Kidney glomerular epithelial cell (primary cell): ENCODE results near the gene IL17REL.

Source experiments
- DNase-seq: peaks from one replicate; lab custom pipeline; 2025; lab: John Stamatoyannopoulos, UW

IL17REL gene

GRCh38 chr22:50022171-50022819 is 9.7 kb upstream of the IL17REL start:
- DNase-seq: no peak

DNA sequence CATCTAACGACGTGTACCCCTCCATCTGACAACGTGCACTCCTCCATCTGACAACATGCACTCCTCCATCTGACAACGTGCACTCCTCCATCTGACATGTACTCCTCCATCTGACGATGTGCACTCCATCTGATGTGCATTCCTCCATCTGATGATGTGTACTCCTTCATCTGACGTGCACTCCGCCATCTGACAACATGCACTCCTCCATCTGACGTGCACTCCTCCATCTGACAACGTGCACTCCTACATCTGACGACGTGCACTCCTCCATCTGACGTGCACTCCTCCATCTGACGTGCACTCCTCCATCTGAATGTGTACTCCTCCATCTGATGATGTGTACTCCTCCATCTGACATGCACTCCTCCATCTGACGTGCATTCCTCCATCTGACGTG is 8.0 kb upstream of the IL17REL start:
- DNase-seq: no peak

- no peak for DNase-seq
These were observed 6.8 kb upstream of the IL17REL start for GRCh38 chr22:50019316-50019715.

DNA sequence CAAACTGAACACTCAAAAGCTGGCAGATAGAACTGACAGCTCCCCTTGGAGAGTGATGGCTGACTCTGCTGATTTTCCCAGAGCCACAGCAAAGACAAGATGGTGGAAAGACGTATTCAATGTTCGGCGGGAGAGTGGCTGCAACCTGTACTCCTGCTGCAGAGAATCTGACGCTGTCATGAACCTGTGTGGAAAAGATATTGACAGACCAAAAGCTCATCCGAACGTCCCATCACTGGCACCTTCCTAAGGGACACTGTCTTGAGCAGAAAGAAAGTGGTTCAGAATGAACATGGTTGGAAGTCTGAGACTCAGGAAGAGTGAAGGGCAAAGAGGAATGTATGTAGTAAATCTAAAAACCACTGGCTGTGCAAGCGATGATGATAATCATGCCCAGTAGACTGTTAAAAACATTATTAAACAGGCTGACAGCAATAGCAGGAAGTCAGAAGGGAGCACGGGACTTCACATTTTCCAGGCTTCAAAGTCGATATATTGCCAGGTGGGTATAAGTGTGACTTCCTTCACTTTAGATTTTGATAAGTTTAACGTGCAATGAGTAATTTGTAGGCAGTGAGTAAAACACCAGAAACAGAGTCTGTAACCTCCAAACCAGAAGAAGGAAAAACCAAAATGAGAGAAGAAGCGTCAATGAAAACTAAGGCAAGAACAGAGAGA is 6.2 kb upstream of the IL17REL start:
- DNase-seq: no peak

- DNase-seq: no peak
These were observed 5.2 kb upstream of the IL17REL start for GRCh38 chr22:50017701-50018224.

DNA sequence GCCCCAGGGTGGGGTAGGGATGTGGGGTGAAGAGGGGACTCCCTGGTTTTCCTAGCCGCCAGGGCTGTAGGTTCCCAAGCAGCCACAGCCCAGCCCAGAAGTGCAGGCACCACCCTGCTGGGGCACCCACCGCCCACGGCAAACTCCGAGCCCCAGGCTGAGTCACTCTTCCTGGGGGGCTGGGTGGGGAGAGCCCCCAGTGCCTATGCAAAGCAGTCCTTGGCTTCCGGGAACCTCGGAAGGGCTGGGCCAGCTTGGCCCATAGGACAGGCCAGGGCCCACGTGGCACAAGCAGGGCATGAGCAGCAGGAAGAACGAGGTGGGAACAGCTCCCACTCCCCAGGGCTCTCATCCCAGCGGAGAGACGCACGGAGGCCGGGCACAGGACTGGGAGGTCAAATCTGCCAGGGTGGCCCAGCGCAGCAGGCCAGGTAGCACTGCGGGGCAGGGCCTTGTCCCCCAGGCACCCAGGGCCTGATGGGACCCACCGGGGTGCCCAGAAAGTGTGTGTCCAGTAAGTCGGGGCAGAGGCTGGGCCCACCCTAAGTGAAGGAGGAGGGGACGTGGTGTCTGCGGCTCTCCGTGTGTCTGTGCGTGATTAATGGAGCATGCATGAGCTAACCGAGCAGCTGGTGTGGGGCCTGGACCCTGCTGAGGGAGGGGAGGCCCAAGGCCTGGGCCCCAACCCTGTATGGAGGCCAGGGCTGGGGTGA is 4.6 kb upstream of the IL17REL start:
- no peak for DNase-seq

DNA sequence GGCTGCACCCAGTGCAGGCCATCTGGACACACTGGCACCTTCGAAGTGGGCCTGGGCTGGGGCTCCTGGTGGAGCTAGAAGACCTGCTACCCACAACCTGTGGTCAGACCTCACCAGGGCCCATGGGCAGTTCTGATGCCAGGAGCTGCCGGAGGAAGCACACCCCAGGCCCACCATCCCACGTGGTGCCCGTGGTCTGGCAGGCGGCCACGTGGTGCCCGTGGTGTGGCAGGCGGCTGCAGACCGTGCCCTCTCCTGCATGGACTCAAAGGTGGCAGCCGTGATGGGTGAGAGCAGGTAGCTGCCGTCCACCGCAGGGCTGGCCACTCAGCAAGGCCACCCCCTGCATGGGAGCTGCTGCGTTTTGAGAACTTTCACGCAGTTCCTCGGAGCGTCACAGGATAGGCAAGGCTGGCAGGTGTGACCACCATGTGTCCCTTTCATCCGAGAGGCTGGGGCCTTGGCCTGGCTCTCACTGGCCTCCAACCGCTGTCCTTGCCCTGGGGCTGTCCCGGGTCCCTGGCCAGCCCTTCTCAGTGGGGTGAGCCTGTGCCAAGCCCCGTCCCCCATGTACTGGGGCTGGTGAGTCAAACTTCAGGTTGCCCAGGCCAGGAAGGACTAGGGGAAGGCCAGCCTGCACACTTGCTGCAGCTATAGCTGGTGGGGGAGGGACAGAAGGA is 3.9 kb upstream of the IL17REL start:
- no peak for DNase-seq

DNA sequence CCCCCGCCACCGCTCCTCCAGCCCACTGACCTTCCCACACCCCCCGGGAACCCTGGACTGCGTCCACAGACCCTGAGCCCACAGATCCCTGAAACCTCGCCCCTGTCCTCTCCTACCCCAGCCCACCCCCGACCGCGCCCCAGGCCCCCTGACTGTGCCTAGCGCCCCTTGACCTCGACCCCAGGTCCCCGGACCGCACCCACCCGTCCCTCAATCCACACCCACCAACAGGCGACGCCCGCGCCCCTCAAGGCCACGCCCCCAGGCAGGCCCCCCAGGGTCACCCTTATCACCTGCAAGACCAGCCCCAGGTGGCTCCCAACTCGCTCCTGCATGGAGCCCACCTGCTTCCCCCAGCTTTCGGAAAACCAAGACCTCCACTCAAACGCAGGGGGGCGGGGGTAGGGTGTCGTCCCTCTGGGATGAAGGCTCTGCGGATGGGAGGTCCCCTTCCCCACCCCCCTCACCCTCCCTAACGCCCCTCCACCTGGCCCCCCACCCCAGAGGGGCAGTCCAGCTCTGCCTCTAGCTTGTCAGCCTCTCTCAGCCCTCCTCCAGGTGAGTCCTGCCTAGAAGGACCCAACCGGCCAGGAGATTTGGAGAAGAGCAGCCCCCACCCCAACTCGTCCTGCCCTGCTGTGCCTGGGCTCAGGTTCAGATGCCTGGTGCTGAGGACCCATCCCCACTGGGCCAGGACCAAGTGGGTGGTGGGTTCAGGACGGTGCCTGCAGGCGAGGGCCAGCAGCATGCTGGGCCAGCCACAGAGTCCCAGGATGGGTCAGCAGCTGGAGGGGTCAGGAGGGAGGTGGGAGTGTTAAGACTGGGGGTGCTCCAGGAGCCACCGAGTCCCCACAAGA is 3.1 kb upstream of the IL17REL start:
- DNase-seq: no peak

DNA sequence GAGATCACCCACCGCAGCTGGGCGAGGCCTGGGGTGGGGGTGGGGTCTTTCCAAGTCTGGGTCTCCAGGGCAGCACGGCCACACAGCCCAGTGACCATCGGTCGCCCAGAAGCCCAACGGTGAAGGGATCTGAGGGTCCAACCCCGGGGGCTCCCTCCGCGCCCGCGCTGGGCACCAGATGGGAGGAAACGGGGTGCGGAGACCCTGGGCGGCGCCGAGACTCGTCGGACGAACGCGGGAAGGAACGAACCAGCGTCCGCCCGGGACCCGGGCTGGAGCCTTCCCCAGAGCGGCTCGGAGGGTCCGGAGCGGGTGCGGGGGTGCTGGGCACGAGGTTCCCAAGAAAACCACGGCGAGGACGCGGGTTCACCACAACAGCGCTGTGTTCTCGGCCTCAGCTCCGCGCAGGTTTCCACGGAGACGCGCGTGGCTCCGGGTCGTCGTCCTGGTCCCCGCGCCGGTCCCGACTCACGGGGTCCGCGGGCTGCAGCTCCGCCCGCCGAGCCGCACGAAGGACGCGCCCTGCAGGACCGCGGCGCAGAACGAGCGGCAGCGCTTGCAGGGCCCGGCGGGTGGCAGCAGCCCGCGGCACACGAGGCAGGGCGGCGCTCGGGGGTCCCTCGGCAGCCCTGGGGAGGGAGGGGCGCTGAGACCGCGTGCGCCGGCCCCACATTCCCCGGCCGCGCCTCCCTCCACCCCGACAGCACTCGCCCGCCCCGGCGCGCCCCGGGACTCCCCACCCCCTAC is 2.3 kb upstream of the IL17REL start:
- no peak for DNase-seq

DNA sequence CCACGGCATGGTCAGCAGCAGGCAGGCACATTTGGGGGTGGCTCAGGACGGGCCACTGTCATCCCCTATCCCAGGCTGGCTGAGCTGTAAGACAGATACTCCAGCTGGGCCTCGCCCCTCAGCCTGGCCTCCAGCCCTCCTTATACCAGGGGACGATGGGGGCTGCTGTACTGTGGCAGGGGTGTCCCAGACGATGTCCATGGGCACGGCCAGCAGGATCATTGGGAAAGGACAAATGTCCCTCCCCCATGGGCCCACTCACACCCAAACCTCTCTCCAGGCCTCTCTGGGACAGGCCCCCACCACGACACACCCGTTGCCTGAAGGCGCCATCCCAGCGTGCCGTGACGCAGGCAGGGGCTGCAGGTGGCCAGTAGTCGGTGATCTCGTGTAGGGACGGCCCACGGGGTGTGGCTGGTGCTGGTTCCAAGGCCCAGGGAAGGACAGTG is 1.5 kb upstream of the IL17REL start:
- no peak for DNase-seq

DNA sequence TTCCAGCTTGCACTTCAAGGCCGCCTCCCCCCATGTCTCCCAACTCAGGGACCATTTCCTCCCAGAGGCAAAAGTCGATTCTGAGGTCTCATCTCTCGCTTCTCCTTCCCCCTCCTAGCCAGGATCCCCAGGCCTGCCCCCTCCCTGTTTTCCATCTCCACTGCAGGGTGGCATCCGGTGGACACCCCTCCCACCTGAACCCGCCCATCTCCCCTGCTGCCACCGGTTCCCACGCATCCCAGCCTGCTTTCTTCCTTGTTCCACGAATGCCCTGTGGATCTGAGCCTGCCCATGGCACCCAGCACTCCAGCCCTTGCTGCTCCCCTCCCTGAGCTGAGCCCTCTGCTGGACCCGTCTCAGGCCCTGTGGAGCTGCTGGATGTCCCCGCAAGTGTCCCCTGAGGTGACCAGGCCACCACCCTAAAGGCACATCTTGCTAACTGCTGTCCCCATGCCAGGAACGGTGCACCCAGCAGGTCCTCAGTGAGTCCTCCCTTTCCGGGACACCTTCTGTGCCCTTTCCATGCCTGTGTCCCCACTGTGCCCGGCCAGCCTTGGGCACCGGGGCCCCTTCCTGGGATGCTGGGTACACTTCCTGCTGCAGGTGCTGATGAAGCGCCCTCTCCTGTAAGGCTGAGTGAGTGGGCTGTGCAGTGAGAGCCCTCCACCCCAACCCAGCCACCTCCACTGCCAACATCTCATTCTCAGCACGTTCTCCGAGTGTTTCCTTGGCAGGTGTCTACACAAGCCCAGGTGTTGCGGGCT is 936 bp downstream of the IL17REL start:
- no peak for DNase-seq

- DNase-seq: no peak
These were observed 1.7 kb downstream of the IL17REL start for GRCh38 chr22:50010676-50011446.

DNA sequence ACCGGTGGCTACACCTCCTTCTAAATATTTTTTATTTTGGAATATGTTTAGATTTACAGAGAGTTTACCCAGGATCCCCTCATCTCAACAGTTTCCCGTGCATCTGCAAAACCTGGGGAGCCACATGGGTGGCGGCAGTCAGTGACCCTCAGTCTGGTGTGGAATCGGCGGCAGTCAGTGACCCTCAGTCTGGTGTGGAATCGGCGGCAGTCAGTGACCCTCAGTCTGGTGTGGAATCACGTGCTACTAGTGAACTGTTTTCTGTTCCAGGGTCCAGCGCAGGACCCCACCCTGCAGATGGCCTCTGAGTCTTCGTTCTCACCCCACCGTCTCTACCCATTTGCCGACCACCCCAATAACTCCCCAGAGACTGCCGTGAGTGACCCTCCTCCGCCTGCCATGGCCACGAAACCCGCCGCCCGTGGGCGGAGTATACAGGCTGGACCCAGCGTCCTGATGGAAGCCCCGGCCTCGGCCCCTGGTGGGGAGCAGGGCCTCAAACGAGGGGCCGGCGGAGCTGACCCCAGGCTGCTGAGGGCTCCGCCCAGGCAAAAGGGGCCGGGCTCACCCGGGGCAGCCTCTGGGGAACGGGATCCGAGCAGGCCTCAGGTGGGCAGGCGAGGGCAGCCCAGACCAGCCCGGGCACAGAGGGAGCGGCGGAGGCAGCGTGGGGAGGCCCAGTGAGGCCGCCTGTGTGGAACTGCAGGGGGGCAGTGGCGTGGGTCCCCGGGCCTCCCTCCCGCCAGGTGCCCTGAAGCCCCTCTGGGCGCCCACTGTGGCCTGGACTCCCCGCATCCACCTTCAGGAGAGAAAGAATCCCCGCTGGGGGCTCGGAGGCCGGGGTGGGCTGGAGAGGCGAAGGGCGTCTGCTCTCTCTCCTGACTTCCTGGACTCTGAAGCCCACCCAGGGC is 2.5 kb downstream of the IL17REL start:
- no peak for DNase-seq

DNA sequence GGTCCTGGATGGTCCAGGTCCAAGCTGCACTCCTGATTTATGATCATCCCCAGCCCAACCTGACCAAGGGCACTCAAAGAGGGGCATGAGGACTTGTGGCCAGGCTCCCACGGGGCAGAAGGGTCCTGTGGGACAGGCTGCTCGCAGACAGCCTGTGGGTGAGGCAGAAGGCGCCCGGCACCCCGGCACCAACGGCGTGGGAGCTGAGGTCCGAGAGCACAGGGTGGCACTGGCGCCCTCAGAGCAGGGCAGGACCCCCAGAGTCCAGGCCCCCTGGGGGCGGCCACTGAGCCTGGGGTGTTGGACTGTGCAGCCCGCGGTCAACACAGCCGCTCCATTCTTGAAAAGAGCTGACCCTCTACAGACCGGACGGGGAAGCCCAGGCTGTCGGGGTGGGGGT is 3.3 kb downstream of the IL17REL start:
- no peak for DNase-seq

DNA sequence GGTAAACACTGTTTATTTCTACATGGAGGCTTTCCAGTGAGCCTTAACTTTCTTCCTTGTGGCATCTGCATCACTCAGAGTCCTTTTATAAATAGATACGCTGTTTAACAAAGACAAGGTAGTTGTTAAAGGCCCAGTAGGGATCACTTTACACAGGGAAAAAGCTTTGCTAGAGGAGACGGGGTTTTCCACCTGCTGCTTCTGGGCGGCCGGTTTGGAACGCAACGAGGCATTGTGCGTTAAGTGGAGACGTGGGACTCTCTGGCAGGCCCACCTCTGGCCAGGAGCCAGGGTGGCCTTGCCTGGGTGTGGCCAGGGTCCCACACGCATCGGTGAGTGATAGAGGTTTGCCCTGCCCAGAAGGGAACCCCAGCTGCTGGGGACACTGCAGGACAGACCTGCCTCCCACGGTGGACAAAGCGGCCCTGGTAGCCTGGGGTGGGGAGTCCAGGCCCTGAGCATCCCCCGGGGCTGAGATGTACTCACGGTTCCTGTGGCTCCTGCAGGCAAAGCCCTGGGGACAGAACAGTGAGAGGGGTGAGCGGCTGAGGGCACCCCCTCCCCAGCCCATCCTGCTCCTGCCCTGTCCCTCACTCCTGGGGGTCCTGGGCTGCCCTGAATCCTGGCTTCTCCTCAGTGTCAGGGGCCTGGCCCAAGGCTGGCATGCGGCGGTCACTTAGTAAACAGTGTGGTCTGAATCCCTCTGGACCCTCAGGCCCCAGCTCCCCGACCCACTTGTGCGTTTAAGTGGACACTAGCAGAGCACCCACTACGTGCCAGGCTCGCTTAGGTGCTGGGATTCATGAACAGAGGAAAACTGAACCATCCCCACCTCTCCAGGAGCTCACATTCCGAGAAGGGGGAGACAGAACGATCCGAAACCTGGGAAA is 4.2 kb downstream of the IL17REL start:
- no peak for DNase-seq

DNA sequence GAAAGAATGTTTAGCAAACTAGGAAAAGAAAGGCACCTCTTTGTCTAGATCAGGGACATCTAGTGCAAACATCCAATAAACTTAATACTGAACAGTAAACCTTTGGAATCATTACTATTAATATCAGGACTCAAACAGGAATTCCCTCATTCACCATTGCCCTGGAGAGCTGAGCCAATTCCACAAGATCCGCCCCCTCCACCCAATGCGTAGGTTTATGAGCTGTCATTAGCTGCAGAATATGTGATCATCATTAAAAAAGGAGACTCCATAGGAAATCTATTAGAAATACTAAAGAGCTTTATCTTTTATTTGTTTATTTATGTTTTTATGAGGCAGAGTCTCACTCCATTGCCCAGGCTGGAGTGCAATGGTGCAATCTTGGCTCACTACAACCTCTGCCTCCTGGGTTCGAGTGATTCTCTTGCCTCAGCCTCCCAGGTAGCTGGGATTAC is 5.5 kb downstream of the IL17REL start:
- DNase-seq: no peak

GRCh38 chr22:50004918-50005317 is 7.6 kb downstream of the IL17REL start:
- no peak for DNase-seq
